Measurements from ENCODE around the gene IDH1. TPM values are rescaled to one million over a fixed set of nuclear protein-coding genes. Genes with fewer than 3 reads are reported as not detected.

IDH1 gene
- total and polyA plus RNA-seq, 2 of the 13 experiments (the other 11 are each of a cell fraction or from before 2014, with no cell fraction given), result 312 to 1,077 TPM

- TF ChIP-seq ZNF629 (CRISPR knock-in tag; conservative IDR thresholded peaks at IDR 0.05) (peak; percentile 85), ZNF780A (CRISPR knock-in tag; IDR thresholded peaks at IDR 0.05) (no peak), RFXAP (CRISPR knock-in tag; IDR thresholded peaks at IDR 0.05; ENCODE audit: borderline replicate concordance) (no peak), MYNN (CRISPR knock-in tag; IDR thresholded peaks at IDR 0.05; ENCODE audit: low read depth) (no peak), ZNF652 (CRISPR knock-in tag; IDR thresholded peaks at IDR 0.05; ENCODE audit: borderline replicate concordance, low read depth) (no peak)
These were observed 14.9 kb downstream of the IDH1 start (continued) for GRCh38 chr2:208239770-208240493.

GRCh38 chr2:208235860-208236259 lies 19.0 kb downstream of the IDH1 start:
- WGBS (ENCODE audit: low lambda C conversion rate), result 98% methylated on average over 2 of the region's 2 CpGs
- CTCF ChIA-PET (ENCODE audit: low intra/inter-chr PET ratio, low total read pairs), result no interaction called here
- FAIRE-seq (no peak), DNase-seq (ENCODE audit: low spot score) (no peak), ATAC-seq (no peak)
- Histone ChIP-seq H3K9ac (ENCODE audit: insufficient read depth, low read depth, low read length) (no peak overlapping the region), H4K20me1 (ENCODE audit: insufficient read depth, low read length) (no peaks in the 10 kb centered on the region), H3K4me1 (ENCODE audit: insufficient read depth, low read length) (peaks cover 4% of the 10 kb centered on the region), H3K27me3 (ENCODE audit: control insufficient read depth in 1 of 2, insufficient read depth in 2 of 2, low read length in 2 of 2) (no peaks in the 10 kb centered on the region), H3K4me2 (ENCODE audit: low read depth, low read length) (no peak overlapping the region), H3K36me3 (replicated peaks in 1 of 2; ENCODE audit: control insufficient read depth in 1 of 2, insufficient read depth in 2 of 2, low read length in 2 of 2) (peaks cover 9 to 32% of the 10 kb centered on the region in 2 experiments), H3K9me3 (ENCODE audit: low read length) (no peaks in the 10 kb centered on the region), H3K4me3 (replicated peaks in 1 of 3; ENCODE audit: insufficient read depth in 1 of 3, low read depth in 2 of 3, low read length in 3 of 3) (no peak overlapping the region), H2AFZ (ENCODE audit: low read length) (no peak overlapping the region), H3K27ac (ENCODE audit: extremely low read length, insufficient read depth, low read length) (no peak overlapping the region), H3K79me2 (ENCODE audit: insufficient read depth, low read length) (no peaks in the 10 kb centered on the region)
- intact Hi-C loops (cut with micrococcal nuclease; ENCODE audit: unreplicated experiment) (no loop called here), in situ Hi-C loops (cut with HindIII; ENCODE audit: extremely low pct_ligation_motif_present, low pct_unique_long_range_greater_than_20kb) (no loop called here)
- BruUV-seq (replicated peaks), result no TSS peak
- POLR2A ChIA-PET, result interaction anchor here (2.1 kb wide), 1 partner anchor 18 kb away, joined by 9 read pairs; the partner anchor contains the start of gene IDH1
- TF ChIP-seq FOXA3 (CRISPR knock-in tag; IDR thresholded peaks at IDR 0.05) (no peak), ZNF644 (CRISPR knock-in tag; IDR thresholded peaks at IDR 0.05; ENCODE audit: low read depth) (no peak), IRX3 (CRISPR knock-in tag; IDR thresholded peaks at IDR 0.05; ENCODE audit: borderline replicate concordance, low read depth) (no peak), ZNF367 (CRISPR knock-in tag; IDR thresholded peaks at IDR 0.05; ENCODE audit: borderline replicate concordance) (no peak), RXRB (CRISPR knock-in tag; IDR thresholded peaks at IDR 0.05; ENCODE audit: borderline replicate concordance) (no peak), ZNF430 (CRISPR knock-in tag; IDR thresholded peaks at IDR 0.05) (no peak), ZFP36L1 (CRISPR knock-in tag; IDR thresholded peaks at IDR 0.05) (no peak), MBD4 (IDR thresholded peaks at IDR 0.05; ENCODE audit: borderline replicate concordance, low read length) (no peak), FOSL1 (CRISPR knock-in tag; IDR thresholded peaks at IDR 0.05; ENCODE audit: borderline replicate concordance) (no peak), ARID5B (CRISPR knock-in tag; IDR thresholded peaks at IDR 0.05) (no peak), ZNF512 (CRISPR knock-in tag; IDR thresholded peaks at IDR 0.05) (no peak), MIXL1 (CRISPR knock-in tag; IDR thresholded peaks at IDR 0.05) (no peak), SP2 (CRISPR knock-in tag; IDR thresholded peaks at IDR 0.05) (no peak), TFAP4 (IDR thresholded peaks at IDR 0.05; ENCODE audit: borderline replicate concordance, low read depth) (no peak)
